Astrocyte (in vitro differentiated cells and primary cell): ENCODE measurements around the gene NREP. TPM values are rescaled to one million over a fixed set of nuclear protein-coding genes. Genes with fewer than 3 reads are reported as not detected.
"Not testable (repeated sequence)": the region's sequence is repeated elsewhere in the genome, so short reads cannot be mapped to it uniquely, and the experiment has no call there.

Source experiments
- DNase-seq: peaks from one replicate; pipeline ENCODE4 v3.0.0-alpha.2; 2010; ENCODE audit warnings: low read depth
- FAIRE-seq: peaks from 2 replicates; lab custom pipeline; 2011; peaks lifted over from hg19 to GRCh38; lab: Jason Lieb, UNC
- H2AFZ ChIP-seq: 2 replicates; pipeline ENCODE4 v1.6.0; 2012; ENCODE audit warnings: low read depth, low read length, inconsistent platforms
- H3K27ac ChIP-seq: 2 replicates; pipeline ENCODE4 v1.5.1; 2011; ENCODE audit warnings: low read depth, low read length, inconsistent platforms
- H3K27me3 ChIP-seq: 2 replicates; pipeline ENCODE4 v1.6.0; 2011; ENCODE audit warnings: low read length, inconsistent platforms; ENCODE audit not compliant: insufficient read depth
- H3K36me3 ChIP-seq: 2 replicates; pipeline ENCODE4 v1.5.1; 2011; ENCODE audit warnings: low read length, inconsistent platforms; ENCODE audit not compliant: insufficient read depth
- H3K4me1 ChIP-seq: 2 replicates; pipeline ENCODE4 v1.5.1; 2011; ENCODE audit warnings: low read length, inconsistent platforms; ENCODE audit not compliant: insufficient read depth
- H3K4me2 ChIP-seq: 2 replicates; pipeline ENCODE4 v1.6.0; 2012; ENCODE audit warnings: low read length, inconsistent platforms
- H3K4me3 ChIP-seq: 2 replicates; pipeline ENCODE4 v1.5.1; 2011; ENCODE audit warnings: low read depth, mild to moderate bottlenecking, low read length, inconsistent platforms; ENCODE audit not compliant: insufficient read depth
- H3K79me2 ChIP-seq: 2 replicates; pipeline ENCODE4 v1.6.0; 2012; ENCODE audit warnings: mild to moderate bottlenecking, low read length, inconsistent platforms; ENCODE audit not compliant: insufficient read depth
- H3K9ac ChIP-seq: 2 replicates; pipeline ENCODE4 v1.6.0; 2012; ENCODE audit warnings: mild to moderate bottlenecking, low read length, inconsistent platforms
- H3K9me3 ChIP-seq: 2 replicates; pipeline ENCODE4 v1.5.1; 2012; ENCODE audit warnings: low read depth, mild to moderate bottlenecking, low read length, inconsistent platforms; ENCODE audit not compliant: insufficient read depth
- H4K20me1 ChIP-seq: 2 replicates; pipeline ENCODE4 v1.6.0; 2012; ENCODE audit warnings: low read length, inconsistent platforms; ENCODE audit not compliant: insufficient read depth
- H3K27ac Mint-ChIP-seq: one replicate; pipeline ENCODE4 v1.8.0; 2021; ENCODE audit warnings: mild to moderate bottlenecking, mixed read lengths; ENCODE audit not compliant: unreplicated experiment
- H3K27me3 Mint-ChIP-seq: one replicate; pipeline ENCODE4 v1.8.0; 2021; ENCODE audit warnings: low read depth, mixed read lengths; ENCODE audit not compliant: unreplicated experiment
- H3K36me3 Mint-ChIP-seq: one replicate; pipeline ENCODE4 v1.8.0; 2021; ENCODE audit warnings: low read depth, mixed read lengths; ENCODE audit not compliant: unreplicated experiment
- H3K4me1 Mint-ChIP-seq: one replicate; pipeline ENCODE4 v1.8.0; 2021; ENCODE audit warnings: low read depth, mixed read lengths; ENCODE audit not compliant: unreplicated experiment
- H3K4me3 Mint-ChIP-seq: one replicate; pipeline ENCODE4 v1.8.0; 2021; ENCODE audit warnings: mild to moderate bottlenecking, moderate library complexity, mixed read lengths; ENCODE audit not compliant: unreplicated experiment
- H3K9me3 Mint-ChIP-seq: one replicate; pipeline ENCODE4 v1.8.0; 2021; ENCODE audit warnings: mild to moderate bottlenecking, mixed read lengths; ENCODE audit not compliant: unreplicated experiment
- CTCF ChIP-seq: IDR thresholded peaks from 2 replicates; pipeline ENCODE4 v1.5.1; 2011; ENCODE audit warnings: low read depth, mild to moderate bottlenecking, inconsistent platforms, low read length, moderate library complexity; ENCODE audit not compliant: insufficient read depth
- EZH2 ChIP-seq: IDR thresholded peaks from 2 replicates; pipeline ENCODE4 v1.6.1; 2012; ENCODE audit warnings: mild to moderate bottlenecking, low read length, inconsistent platforms; ENCODE audit not compliant: insufficient read depth
- total RNA-seq: library from RNA; stranded (reverse); gene quantifications from 2 replicates; pipeline ENCODE4 v1.2.1, GENCODE V29; 2021

NREP gene
- total RNA-seq, 1 donor from 2014 or later, result 185 TPM

GRCh38 chr5:111720333-111720890 lies 36.6 kb downstream of the NREP start:
- H3K4me3 ChIP-seq, result no peak overlapping the region
- H4K20me1 ChIP-seq, result no peaks in the 10 kb centered on the region
- no peak for DNase-seq
- no peak for FAIRE-seq
- peaks cover 4% of the 10 kb centered on the region for H3K9me3 ChIP-seq
- no peaks in the 10 kb centered on the region for H3K79me2 ChIP-seq
- H2AFZ ChIP-seq, result no peak overlapping the region
- H3K36me3 Mint-ChIP-seq, result peaks cover 4% of the 10 kb centered on the region
- no peaks in the 10 kb centered on the region for H3K27me3 ChIP-seq
- TF ChIP-seq EZH2 (no peak), CTCF (no peak)
- H3K27ac ChIP-seq, result no peak overlapping the region
- no peaks in the 10 kb centered on the region for H3K4me1 Mint-ChIP-seq
- no peaks in the 10 kb centered on the region for H3K27me3 Mint-ChIP-seq
- H3K27ac Mint-ChIP-seq, result no peak overlapping the region
- no peak overlapping the region for H3K4me3 Mint-ChIP-seq
- no peak overlapping the region for H3K9ac ChIP-seq
- no peak overlapping the region for H3K4me2 ChIP-seq
- no peaks in the 10 kb centered on the region for H3K4me1 ChIP-seq
- H3K36me3 ChIP-seq, result no peaks in the 10 kb centered on the region
- peaks cover 2% of the 10 kb centered on the region for H3K9me3 Mint-ChIP-seq

- TF ChIP-seq EZH2 (no peak), CTCF (no peak)
- Histone ChIP-seq H3K9ac (no peak overlapping the region), H3K4me3 (no peak overlapping the region), H3K4me2 (no peak overlapping the region), H3K36me3 (no peaks in the 10 kb centered on the region), H3K9me3 (peaks cover 4% of the 10 kb centered on the region), H3K27ac (no peak overlapping the region), H3K4me1 (no peaks in the 10 kb centered on the region), H4K20me1 (no peaks in the 10 kb centered on the region), H3K79me2 (no peaks in the 10 kb centered on the region), H3K27me3 (no peaks in the 10 kb centered on the region), H2AFZ (no peak overlapping the region)
- Mint-ChIP-seq H3K27me3 (no peaks in the 10 kb centered on the region), H3K4me3 (no peak overlapping the region), H3K9me3 (peaks cover 2% of the 10 kb centered on the region), H3K36me3 (peaks cover 4% of the 10 kb centered on the region), H3K27ac (no peak overlapping the region), H3K4me1 (no peaks in the 10 kb centered on the region)
- FAIRE-seq (no peak), DNase-seq (no peak)
Observed at GRCh38 chr5:111719773-111720172, 37.2 kb downstream of the NREP start.

DNA sequence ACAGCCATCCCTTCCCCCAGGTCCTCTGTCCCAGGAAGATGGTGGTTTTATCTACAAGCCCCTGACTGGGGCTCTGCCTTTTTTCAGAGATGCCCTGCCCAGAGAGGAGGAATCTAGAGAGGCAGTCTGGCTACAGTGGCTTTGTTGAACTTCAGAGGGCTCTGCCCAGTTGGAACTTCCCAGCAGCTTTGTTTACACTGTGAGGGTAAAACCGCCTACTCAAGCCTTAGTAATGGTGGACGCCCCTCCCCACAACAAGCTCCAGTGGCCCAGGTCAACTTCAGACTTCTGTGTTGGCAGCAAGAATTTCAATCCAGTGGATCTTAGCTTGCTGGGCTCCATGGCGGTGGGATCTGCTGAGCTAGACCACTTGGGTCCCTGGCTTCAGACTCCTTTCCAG lies 40.2 kb downstream of the NREP start:
- H3K4me1 ChIP-seq, H3K79me2 ChIP-seq, H3K4me1 Mint-ChIP-seq, H3K27me3 Mint-ChIP-seq, H3K4me2 ChIP-seq, H3K36me3 Mint-ChIP-seq, H3K4me3 ChIP-seq, DNase-seq, FAIRE-seq, H3K27ac Mint-ChIP-seq, H4K20me1 ChIP-seq, H3K27me3 ChIP-seq, H3K4me3 Mint-ChIP-seq, H3K9me3 ChIP-seq, H3K36me3 ChIP-seq, H3K9ac ChIP-seq, H2AFZ ChIP-seq, H3K27ac ChIP-seq: not testable (repeated sequence)
- H3K9me3 Mint-ChIP-seq, result peaks cover 11% of the 10 kb centered on the region
